Left ventricle myocardium inferior (tissue), 1 donor: ENCODE measurements around the gene CYP27C1. TPM values are rescaled to one million over a fixed set of nuclear protein-coding genes. Genes with fewer than 3 reads are reported as not detected.

ENCODE experiments used
- DNase-seq: peaks from one replicate; pipeline ENCODE4 v3.0.0-alpha.2; 2020
- H3K27ac ChIP-seq: fragments of 200-600 bp; replicated peaks from 2 replicates; pipeline ENCODE4 v1.8.0; 2021
- H3K27me3 ChIP-seq: fragments of 200-600 bp; 2 replicates; pipeline ENCODE4 v1.8.0; 2021; ENCODE audit warnings: low read depth
- H3K36me3 ChIP-seq: fragments of 200-600 bp; 2 replicates; pipeline ENCODE4 v1.8.0; 2021
- H3K4me1 ChIP-seq: fragments of 200-600 bp; 2 replicates; pipeline ENCODE4 v1.8.0; 2021
- H3K4me3 ChIP-seq: fragments of 200-600 bp; 2 replicates; pipeline ENCODE4 v1.8.0; 2021; ENCODE audit warnings: mild to moderate bottlenecking, moderate library complexity
- H3K9me3 ChIP-seq: fragments of 200-600 bp; replicated peaks from 2 replicates; pipeline ENCODE4 v1.8.0; 2021
- intact Hi-C: fragments of 100-400 bp; cut with micrococcal nuclease; formaldehyde crosslinking; loops from one replicate; pipeline ENCODE4 v1.11.0; 2022
- total RNA-seq: library from RNA; stranded (reverse); fragmentation: NEBNext Ultra II Directional; extraction: Animal tissue kit (Norgen Biotek cat#: 25700); gene quantifications from one replicate; pipeline ENCODE4 v1.2.1, GENCODE V29; 2021
- TF ChIP-seq, protein P1 (sequence below): fragments of 200-600 bp; IDR thresholded peaks from 2 replicates; pipeline ENCODE4 v1.8.0; 2021; ENCODE audit warnings: antibody characterized with exemption, mild to moderate bottlenecking, borderline replicate concordance
- donor health status: DM: no; HTN: yes; CAD: no; lungs with severe emphysema.

CYP27C1 gene
- total RNA-seq, 1 donor from 2014 or later, result 0.11 TPM

- Histone ChIP-seq H3K9me3 (no peaks in the 10 kb centered on the region), H3K27me3 (peaks cover 28% of the 10 kb centered on the region), H3K4me3 (no peak overlapping the region), H3K4me1 (peaks cover 30% of the 10 kb centered on the region), H3K27ac (no peak overlapping the region), H3K36me3 (no peaks in the 10 kb centered on the region)
- DNase-seq, result no peak
- intact Hi-C loops, result no loop called here
- TF ChIP-seq, protein P1, sequence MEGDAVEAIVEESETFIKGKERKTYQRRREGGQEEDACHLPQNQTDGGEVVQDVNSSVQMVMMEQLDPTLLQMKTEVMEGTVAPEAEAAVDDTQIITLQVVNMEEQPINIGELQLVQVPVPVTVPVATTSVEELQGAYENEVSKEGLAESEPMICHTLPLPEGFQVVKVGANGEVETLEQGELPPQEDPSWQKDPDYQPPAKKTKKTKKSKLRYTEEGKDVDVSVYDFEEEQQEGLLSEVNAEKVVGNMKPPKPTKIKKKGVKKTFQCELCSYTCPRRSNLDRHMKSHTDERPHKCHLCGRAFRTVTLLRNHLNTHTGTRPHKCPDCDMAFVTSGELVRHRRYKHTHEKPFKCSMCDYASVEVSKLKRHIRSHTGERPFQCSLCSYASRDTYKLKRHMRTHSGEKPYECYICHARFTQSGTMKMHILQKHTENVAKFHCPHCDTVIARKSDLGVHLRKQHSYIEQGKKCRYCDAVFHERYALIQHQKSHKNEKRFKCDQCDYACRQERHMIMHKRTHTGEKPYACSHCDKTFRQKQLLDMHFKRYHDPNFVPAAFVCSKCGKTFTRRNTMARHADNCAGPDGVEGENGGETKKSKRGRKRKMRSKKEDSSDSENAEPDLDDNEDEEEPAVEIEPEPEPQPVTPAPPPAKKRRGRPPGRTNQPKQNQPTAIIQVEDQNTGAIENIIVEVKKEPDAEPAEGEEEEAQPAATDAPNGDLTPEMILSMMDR, result no peak
Observed at GRCh38 chr2:127170452-127171197, 49.5 kb downstream of the CYP27C1 start.

DNA sequence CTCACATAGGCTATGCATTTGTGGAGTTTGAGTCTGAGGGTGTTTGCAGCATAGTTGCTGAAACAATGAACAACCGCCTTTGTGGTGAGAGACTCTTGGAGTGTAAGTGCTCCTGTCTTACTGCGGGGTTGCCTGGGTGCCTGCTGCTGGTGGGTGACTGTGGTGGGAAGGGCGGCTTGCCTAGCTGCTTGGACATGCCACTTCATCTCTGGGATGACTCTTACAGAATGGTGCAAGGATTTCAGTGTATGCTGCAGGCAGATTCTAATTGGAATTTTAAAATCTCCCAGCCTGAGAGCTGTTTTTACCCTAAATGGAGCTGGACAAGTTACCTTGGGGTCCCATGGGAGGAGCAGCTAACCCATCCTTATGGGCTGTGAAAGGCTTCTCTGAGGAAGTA is 50.1 kb downstream of the CYP27C1 start:
- no peak for DNase-seq
- TF ChIP-seq, protein P1, result no peak
- H3K36me3 ChIP-seq, result no peaks in the 10 kb centered on the region
- intact Hi-C loops, result no loop called here
- H3K4me3 ChIP-seq, result no peak overlapping the region
- peaks cover 25% of the 10 kb centered on the region for H3K4me1 ChIP-seq
- peaks cover 28% of the 10 kb centered on the region for H3K27me3 ChIP-seq
- no peaks in the 10 kb centered on the region for H3K9me3 ChIP-seq
- no peak overlapping the region for H3K27ac ChIP-seq

DNA sequence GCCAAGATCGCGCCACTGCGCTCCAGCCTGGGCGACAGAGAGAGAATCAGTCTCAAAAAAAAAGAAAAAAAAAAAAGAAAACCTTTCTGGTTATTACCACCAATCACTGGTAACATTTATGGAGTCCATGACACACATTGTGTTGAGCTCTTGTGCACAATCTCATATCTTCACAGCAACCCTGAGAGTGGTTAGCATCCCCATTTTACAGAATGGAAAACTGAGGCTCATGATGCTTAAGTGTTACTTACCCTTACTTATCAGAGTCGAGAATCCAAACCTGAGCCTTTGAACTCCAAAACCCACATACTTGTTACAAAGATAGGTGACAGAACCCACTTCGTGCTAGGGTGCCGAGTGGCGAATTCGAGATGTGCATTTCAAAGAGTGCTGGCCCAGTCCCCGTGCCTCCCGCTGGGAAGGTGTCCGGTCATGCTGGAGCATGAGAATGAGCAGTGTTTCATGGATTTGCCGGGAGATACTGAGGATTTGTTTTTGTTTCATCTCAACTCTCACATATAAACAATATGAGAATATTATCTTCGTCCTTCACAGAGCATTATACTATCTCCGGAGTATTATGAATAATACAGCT is 50.9 kb downstream of the CYP27C1 start:
- H3K27ac ChIP-seq, result no peak overlapping the region
- intact Hi-C loops, result no loop called here
- H3K4me1 ChIP-seq, result peaks cover 17% of the 10 kb centered on the region
- H3K36me3 ChIP-seq, result no peaks in the 10 kb centered on the region
- TF ChIP-seq, protein P1, result no peak
- H3K9me3 ChIP-seq, result no peaks in the 10 kb centered on the region
- peaks cover 26% of the 10 kb centered on the region for H3K27me3 ChIP-seq
- DNase-seq, result no peak
- H3K4me3 ChIP-seq, result no peak overlapping the region

GRCh38 chr2:127166231-127166860 is 53.8 kb downstream of the CYP27C1 start:
- Histone ChIP-seq H3K9me3 (no peaks in the 10 kb centered on the region), H3K27ac (no peak overlapping the region), H3K27me3 (peaks cover 32% of the 10 kb centered on the region), H3K4me1 (no peaks in the 10 kb centered on the region), H3K36me3 (no peaks in the 10 kb centered on the region), H3K4me3 (no peak overlapping the region)
- intact Hi-C loops, result no loop called here
- no peak for DNase-seq
- TF ChIP-seq, protein P1, result no peak

GRCh38 chr2:127165539-127165935 is 54.6 kb downstream of the CYP27C1 start:
- intact Hi-C loops, result no loop called here

More at GRCh38 chr2:127165539-127165935, 54.6 kb downstream of the CYP27C1 start:
- TF ChIP-seq, protein P1, result no peak
- Histone ChIP-seq H3K4me3 (no peak overlapping the region), H3K4me1 (no peaks in the 10 kb centered on the region), H3K9me3 (no peaks in the 10 kb centered on the region), H3K36me3 (no peaks in the 10 kb centered on the region), H3K27me3 (peaks cover 31% of the 10 kb centered on the region), H3K27ac (no peak overlapping the region)
- DNase-seq, result no peak
